Epithelial cell of proximal tubule (primary cell): Measurements from ENCODE around the gene SNED1. TPM values are rescaled to one million over a fixed set of nuclear protein-coding genes. Genes with fewer than 3 reads are reported as not detected.

Experiments used
- DNase-seq: peaks from one replicate; pipeline ENCODE4 v3.0.0-alpha.2; 2011; ENCODE audit warnings: low read depth
- H3K4me3 ChIP-seq: 2 replicates; pipeline ENCODE4 v1.5.1; 2011; ENCODE audit warnings: low read depth, mild to moderate bottlenecking, low read length
- CTCF ChIP-seq: conservative IDR thresholded peaks from 2 replicates; pipeline ENCODE4 v1.5.1; 2012; ENCODE audit warnings: low read depth, mild to moderate bottlenecking, low read length
- total RNA-seq: library from RNA; depleted of rRNA; stranded (reverse); fragments of >200 nt; gene quantifications from 2 replicates; pipeline ENCODE4 v1.2.3, GENCODE V29; 2015

Gene SNED1
- total RNA-seq, 1 donor from 2014 or later, result 0.29 TPM

GRCh38 chr2:241033994-241034393, 35.6 kb downstream of the SNED1 start:
- TF ChIP-seq CTCF, result no peak

GRCh38 chr2:241034490-241035141, 36.2 kb downstream of the SNED1 start:
- TF ChIP-seq CTCF, result no peak
- H3K4me3 ChIP-seq, result no peak overlapping the region
- no peak for DNase-seq

More at GRCh38 chr2:241033994-241034393, 35.6 kb downstream of the SNED1 start:
- H3K4me3 ChIP-seq, result no peak overlapping the region
- no peak for DNase-seq

GRCh38 chr2:241035142-241035817, 36.9 kb downstream of the SNED1 start:
- H3K4me3 ChIP-seq, result no peak overlapping the region
- no peak for TF ChIP-seq CTCF
- no peak for DNase-seq

GRCh38 chr2:241035818-241036396, 37.5 kb downstream of the SNED1 start:
- DNase-seq, result no peak
- no peak for TF ChIP-seq CTCF
- peak overlapping the region; percentile 23 for H3K4me3 ChIP-seq

GRCh38 chr2:241036397-241036963, 38.1 kb downstream of the SNED1 start:
- no peak for TF ChIP-seq CTCF
- DNase-seq, result no peak
- peak overlapping the region; percentile 23 for H3K4me3 ChIP-seq

GRCh38 chr2:241036964-241037421, 38.6 kb downstream of the SNED1 start:
- no peak for DNase-seq
- no peak overlapping the region for H3K4me3 ChIP-seq

More at GRCh38 chr2:241036964-241037421, 38.6 kb downstream of the SNED1 start:
- no peak for TF ChIP-seq CTCF
